ENCODE results near the gene DRG1.

GRCh38 chr22:31377612-31378011, 21.8 kb upstream of the DRG1 start:
- TF ChIP-seq EP300 (IDR thresholded peaks at IDR 0.05) (no peak), POLR2AphosphoS5 (IDR thresholded peaks at IDR 0.05) (no peak)

Data from sigmoid colon (tissue), 4 donors.